Retinal pigment epithelial cell (primary cell): ENCODE results near the gene TAF11L5.
"Not testable (repeated sequence)": the region's sequence is repeated elsewhere in the genome, so short reads cannot be mapped to it uniquely, and the experiment has no call there.

ENCODE experiments used
- DNase-seq: peaks from one replicate; pipeline ENCODE4 v3.0.0-alpha.2; 2010; ENCODE audit warnings: low read depth
- H3K4me3 ChIP-seq: 2 replicates; pipeline ENCODE4 v1.5.1; 2011; ENCODE audit warnings: mild to moderate bottlenecking, low read length, control low read depth, moderate library complexity
- TF ChIP-seq, protein P1 (sequence below): conservative IDR thresholded peaks from 2 replicates; pipeline ENCODE4 v1.5.1; 2011; ENCODE audit warnings: low read depth, low read length, control low read depth, inconsistent platforms

Gene TAF11L5

GRCh38 chr5:17492770-17493169 is 32.3 kb upstream of the TAF11L5 start:
- H3K4me3 ChIP-seq, result no peak overlapping the region
- TF ChIP-seq, protein P1, sequence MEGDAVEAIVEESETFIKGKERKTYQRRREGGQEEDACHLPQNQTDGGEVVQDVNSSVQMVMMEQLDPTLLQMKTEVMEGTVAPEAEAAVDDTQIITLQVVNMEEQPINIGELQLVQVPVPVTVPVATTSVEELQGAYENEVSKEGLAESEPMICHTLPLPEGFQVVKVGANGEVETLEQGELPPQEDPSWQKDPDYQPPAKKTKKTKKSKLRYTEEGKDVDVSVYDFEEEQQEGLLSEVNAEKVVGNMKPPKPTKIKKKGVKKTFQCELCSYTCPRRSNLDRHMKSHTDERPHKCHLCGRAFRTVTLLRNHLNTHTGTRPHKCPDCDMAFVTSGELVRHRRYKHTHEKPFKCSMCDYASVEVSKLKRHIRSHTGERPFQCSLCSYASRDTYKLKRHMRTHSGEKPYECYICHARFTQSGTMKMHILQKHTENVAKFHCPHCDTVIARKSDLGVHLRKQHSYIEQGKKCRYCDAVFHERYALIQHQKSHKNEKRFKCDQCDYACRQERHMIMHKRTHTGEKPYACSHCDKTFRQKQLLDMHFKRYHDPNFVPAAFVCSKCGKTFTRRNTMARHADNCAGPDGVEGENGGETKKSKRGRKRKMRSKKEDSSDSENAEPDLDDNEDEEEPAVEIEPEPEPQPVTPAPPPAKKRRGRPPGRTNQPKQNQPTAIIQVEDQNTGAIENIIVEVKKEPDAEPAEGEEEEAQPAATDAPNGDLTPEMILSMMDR, result no peak
- DNase-seq, result no peak

DNA sequence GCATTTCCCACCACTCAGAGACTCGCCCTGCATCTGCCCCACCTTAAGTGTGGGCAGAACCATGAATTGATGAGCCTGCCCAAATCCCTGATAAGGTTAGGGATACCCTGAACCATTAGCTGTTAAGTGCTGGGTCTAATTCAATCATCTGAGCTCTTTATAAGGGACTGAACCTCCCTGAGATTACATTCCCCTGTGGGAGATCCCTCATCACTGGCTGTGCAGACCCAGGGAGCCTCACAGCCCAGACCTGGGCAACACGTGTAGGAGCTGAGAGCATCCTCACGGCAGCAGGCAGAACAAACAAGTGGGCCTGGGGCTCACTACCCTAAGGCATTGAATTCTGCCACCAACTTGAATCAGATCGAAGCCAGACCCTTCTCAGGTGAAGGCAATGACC is 27.6 kb upstream of the TAF11L5 start:
- no peak overlapping the region for H3K4me3 ChIP-seq
- no peak for DNase-seq
- TF ChIP-seq, protein P1, result no peak

DNA sequence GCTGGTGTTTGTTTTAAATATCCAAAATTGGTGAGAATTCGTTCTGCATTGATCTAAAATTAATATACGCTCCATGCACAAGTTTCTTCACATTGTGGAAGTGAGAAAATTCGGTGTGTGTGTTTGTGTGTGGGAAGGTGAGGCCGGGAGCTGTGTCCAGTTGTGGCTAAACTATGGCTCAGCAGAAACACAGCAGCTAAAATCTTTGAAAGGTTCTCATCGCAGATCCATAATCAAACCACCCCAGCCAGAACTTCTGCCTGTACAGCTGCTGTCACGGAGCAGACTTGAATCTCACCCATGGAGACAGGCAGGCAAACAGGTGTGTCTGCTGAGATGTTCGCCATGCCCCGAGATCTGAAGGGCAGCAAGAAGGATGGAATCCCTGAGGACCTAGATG is 27.1 kb upstream of the TAF11L5 start, which contains the start of gene TAF11L2:
TSS of gene TAF11L2 (plus strand) at position 301 of the 400 bp plus-strand sequence.
- not testable (repeated sequence) for H3K4me3 ChIP-seq, DNase-seq

DNA sequence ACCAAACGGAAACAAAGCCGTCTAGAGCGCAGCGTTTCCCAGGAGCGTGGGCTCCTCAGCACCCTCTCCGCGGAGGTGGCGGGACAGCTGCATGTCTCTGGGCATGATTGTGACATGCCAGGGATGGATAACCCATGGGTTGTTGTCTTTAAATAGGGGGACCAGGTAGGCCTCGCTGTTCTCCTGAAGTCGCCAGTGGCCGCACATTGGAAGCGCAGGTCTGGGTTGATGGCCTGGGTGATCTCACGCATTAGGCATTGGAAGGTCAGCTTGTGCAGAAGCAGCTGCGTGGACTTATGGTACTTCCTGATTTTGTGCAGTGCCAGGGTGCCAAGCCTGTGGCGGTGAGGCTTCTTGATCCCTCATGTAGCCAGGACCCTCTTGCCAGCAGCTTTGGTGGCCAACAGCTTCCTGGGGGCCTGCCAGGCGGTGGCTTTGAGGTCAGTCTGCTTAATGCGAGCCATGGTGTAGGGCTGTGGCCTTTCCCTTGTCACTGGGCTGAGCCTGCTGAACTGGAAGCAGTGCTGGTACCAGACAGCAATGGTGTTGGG is 13.2 kb upstream of the TAF11L5 start:
- TF ChIP-seq, protein P1, result no peak

DNA sequence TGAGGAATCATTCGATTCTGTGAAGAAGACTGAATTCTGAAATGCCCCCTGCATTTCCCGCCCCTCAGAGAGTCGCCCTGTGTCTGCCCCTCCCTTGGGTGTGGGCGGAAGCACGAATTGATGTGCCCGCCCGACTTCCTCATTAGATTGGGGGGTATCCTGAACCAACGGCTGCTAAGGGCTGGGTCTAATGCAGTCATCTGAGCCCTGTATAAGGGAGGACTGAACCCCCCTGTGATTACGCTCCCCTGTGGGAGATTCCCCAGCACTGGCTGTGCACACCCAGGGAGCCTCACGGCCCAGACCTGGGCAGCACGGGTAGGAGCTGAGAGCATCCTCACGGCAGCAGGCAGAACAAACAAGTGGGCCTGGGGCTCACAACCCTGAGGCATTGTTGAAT is 7.5 kb upstream of the TAF11L5 start:
- not testable (repeated sequence) for DNase-seq

More for the DNA sequence above, 13.2 kb upstream of the TAF11L5 start:
- no peak overlapping the region for H3K4me3 ChIP-seq
- DNase-seq, result no peak

DNA sequence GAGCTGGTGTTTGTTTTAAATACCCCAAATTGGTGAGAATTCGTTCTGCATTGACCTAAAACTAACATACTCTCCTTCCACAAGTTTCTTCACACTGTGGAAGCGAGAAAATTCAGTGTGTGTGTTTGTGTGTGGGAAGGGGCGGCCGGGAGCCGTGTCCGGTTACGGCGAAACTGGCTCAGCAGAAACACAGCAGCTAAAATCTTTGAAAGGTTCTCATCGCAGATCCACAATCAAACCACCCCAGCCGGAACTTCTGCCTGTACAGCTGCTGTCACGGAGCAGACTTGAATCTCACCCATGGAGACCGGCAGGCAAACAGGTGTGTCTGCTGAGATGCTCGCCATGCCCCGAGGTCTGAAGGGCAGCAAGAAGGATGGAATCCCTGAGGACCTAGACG is 7.0 kb upstream of the TAF11L5 start, which contains the start of gene TAF11L3:
TSS of gene TAF11L3 (plus strand) at position 301 of the 400 bp plus-strand sequence.
- not testable (repeated sequence) for H3K4me3 ChIP-seq, DNase-seq

More for the DNA sequence above, 7.5 kb upstream of the TAF11L5 start:
- not testable (repeated sequence) for H3K4me3 ChIP-seq

DNA sequence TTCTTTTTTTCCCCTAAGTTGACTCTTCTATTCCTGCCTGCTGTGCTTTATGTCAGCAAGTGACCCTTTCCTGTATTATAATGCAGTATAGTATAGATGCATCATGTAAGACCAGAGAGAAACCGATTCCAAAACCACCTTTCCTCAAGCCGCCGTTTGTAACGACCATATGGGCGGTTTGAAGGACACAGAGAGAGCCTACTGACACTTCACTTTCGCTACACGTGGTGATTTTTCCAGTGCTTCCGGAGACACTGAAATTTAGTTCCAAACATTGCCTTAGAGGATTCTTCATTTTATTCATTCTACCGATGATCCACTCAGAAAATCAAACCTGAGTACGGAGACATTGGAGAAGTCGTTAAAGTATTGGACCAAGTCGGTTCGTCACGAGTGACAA is 5.5 kb upstream of the TAF11L5 start:
- not testable (repeated sequence) for DNase-seq, H3K4me3 ChIP-seq

GRCh38 chr5:17521501-17521900 is 3.5 kb upstream of the TAF11L5 start, which contains the start of gene TAF11L4:
Gene TAF11L4 (plus strand): TSS chr5:17521801.
- H3K4me3 ChIP-seq, DNase-seq: not testable (repeated sequence)

- H3K4me3 ChIP-seq, DNase-seq: not testable (repeated sequence)
Measured at GRCh38 chr5:17526504-17526903, 1.5 kb downstream of the TAF11L5 start.

DNA sequence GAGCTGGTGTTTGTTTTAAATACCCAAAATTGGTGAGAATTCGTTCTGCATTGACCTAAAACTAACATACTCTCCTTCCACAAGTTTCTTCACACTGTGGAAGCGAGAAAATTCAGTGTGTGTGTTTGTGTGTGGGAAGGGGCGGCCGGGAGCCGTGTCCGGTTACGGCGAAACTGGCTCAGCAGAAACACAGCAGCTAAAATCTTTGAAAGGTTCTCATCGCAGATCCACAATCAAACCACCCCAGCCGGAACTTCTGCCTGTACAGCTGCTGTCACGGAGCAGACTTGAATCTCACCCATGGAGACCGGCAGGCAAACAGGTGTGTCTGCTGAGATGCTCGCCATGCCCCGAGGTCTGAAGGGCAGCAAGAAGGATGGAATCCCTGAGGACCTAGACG is 3.3 kb downstream of the TAF11L5 start, which contains the start of gene TAF11L6:
TSS of gene TAF11L6 (plus strand) at position 301 of the 400 bp plus-strand sequence.
- not testable (repeated sequence) for H3K4me3 ChIP-seq

More for the DNA sequence above, 3.3 kb downstream of the TAF11L5 start, which contains the start of gene TAF11L6:
- DNase-seq, result not testable (repeated sequence)
